T-cell (primary cell): ENCODE measurements around the gene MEF2A. TPM values are rescaled to one million over a fixed set of nuclear protein-coding genes. Genes with fewer than 3 reads are reported as not detected.

Experiments
- total RNA-seq, 35 experiments: library from RNA in 6 of 35; stranded (reverse) in 6 of 35; fragments of 120-200 nt in 1 of 35; gene quantifications; one replicate each; pipeline versions ENCODE4 v1.2.1 to v1.2.4 and lab custom pipeline; 2013 to 2026

The MEF2A gene
- total RNA-seq, 5 donors from 2014 or later (not counting 1 experiment from before 2014, with no cell fraction given) = 31.6 to 37.4 (median 33.9) TPM

Other genes starting within 250 kb of the MEF2A start
- 10 to 100 TPM; 12.6 to 26.5 (median 17.6) TPM for gene LYSMD4, start 167.5 kb downstream of the MEF2A start, total RNA-seq